Measurements from ENCODE around the gene SLC52A1. TPM values are rescaled to one million over a fixed set of nuclear protein-coding genes. Genes with fewer than 3 reads are reported as not detected.
"Not testable (repeated sequence)": the region's sequence is repeated elsewhere in the genome, so short reads cannot be mapped to it uniquely, and the experiment has no call there.

The SLC52A1 gene
- total RNA-seq = 0.59 TPM

DNA sequence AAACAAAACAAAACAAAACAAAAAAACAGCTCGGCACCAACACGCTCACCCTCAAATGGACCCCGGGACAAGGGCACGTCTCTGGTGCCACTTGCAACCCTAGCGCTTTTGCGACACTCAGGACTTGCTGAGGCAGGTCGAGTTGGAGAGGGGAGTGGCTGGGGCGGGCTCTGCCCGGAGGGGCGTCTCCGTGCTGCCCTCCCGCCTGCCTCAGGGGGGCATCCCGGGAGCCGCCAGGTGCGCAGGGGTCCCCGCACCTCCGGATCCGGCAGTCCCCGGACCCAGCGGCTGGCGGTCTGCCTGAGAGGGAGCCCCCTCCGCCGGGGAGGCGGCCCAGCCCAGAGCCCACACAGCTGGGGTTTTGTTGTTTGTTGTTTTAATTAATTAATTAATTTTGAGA is at the start of gene SLC52A1:
TSS of gene SLC52A1 (minus strand) at position 112 of the 400 bp plus-strand sequence. CDS start 820 bp downstream, outside the sequence.
- no peak for DNase-seq

DNA sequence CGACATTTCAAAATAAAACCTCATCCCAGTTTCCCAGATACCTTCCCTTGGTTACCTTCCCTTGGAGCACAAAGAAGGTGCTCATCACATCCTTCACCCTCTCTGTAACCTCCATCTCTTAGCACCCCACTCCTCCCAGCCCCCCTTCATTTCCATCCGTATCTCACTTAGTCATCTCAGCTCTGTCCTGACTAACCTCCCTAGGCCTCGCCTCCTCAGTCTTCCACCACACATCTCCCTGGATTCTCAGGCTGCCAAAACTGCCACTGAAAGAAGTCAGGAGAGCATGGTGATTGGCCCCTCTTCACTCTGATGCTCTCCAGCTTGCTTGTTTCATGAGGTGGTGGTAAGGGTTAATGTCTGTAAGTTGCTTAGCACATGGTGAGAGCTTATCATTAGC is 45.4 kb upstream of the SLC52A1 start:
- DNase-seq = no peak

DNA sequence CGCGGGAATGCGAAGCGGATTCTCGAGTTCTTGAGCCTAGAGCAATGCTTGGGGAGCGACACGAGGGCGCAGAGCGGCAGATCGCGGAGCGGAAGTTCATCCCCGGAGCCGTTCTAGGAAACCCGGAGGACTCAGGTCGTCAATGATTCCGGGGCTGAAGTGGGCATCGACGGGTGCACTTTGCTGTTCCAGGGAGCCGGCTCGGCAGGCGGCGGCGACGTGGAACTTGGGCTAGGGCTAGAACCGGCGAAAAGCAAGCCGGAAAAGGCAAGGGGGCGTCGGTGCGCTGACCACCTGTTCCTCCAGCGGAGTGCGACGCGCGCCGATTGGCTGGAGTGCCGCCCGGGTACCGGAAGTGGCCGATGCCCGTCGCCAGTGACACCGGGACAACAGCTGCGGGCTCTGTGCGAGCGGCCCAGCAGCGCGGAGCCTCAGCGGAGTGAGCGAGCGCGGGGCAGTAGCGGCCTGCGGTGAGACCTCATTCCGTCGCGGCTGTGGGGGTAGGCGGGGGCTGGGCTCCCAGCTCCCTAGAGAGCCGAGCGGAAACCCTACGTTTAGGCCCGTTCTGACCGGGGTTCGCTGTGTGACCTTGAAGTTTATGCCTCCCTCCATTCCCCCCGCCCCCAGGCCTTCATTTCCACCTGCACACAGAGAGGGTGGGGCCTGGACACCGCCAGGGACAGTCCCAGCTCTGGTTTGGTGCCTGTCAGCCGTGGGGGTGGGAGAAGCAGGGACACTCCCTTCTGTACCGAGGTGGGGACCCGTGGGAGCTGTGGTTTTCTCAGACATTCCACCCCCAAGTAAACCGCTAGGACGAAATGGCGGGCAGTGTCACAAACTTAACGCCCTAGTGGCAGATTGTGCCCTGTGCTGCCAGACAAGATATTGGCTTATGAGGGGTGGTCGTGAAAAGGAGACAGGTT is 43.1 kb upstream of the SLC52A1 start, which contains the start of gene ZFP3:
TSS of gene ZFP3 (plus strand) at position 362 of the 923 bp plus-strand sequence. CDS start 13,038 bp downstream, outside the sequence.
- DNase-seq = peak; percentile 73

DNA sequence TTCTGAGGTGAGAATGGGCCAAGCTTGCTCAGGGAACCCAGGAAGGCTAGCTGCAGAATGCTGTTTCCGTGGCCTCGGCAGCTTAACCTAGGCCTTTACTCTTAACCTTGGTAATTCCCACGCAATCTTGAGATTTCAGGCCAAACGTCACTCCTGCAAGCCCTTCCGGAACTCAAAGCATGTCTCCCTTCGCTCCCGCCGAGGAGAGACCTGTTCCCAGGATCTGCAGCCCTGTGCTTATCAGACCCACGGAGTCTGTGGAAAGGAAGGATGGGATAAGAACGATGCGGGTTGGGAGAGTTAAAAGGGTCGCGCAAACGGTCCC is 42.5 kb upstream of the SLC52A1 start:
- no peak for DNase-seq

DNA sequence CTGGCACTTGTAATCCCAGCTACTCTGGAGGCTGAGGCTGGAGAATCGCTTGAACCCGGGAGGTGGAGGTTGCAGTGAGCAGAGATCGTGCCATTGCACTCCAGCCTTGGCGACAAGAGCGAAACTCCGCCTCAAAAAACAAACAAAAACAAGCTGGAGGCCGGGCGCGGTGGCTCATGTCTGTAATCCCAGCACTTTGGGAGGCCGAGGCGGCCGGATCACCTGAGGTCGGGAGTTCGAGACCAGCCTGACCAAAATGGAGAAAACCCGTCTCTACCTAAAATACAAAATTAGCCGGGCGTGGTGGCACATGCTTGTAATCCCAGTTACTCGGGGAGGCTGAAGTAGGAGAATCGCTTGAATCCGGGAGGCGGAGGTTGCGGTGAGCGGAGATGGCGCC is 42.0 kb upstream of the SLC52A1 start:
- not testable (repeated sequence) for DNase-seq

DNA sequence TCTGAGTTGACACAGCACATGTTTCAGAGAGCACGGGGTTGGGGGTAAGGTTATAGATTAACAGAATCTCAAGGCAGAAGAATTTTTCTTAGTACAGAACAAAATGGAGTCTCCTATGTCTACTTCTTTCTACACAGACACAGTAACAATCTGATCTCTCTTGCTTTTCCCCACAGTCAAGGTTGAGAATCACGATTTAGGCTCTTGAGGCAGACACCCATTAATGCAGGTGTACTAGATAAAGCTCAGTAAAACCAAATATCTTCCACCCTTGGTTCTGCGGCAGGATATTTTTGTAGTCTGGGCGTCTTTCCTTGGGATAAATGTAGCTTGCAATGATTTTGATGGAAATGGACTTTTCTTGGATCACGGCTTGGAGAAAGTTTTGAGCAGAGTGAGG is 40.2 kb upstream of the SLC52A1 start:
- not testable (repeated sequence) for DNase-seq

DNA sequence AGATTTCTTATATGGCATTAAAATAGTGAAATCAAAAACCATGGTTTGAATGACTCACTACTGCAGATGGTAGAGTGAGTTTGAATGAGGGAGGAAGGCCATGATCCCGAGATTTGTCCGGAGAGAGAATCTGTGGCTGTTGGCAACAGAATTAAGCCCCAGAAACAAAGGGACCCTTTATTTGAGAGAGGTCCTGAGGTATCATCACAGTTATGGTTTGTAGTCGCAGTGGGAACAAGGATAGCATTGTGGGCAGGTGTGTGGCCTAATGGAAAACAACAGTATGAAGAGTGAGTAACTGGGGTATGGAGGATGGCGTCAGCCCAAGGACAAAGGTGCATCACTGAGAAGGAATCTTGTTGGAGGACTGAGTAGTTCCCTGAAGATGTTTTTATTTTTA is 34.5 kb upstream of the SLC52A1 start:
- DNase-seq = no peak

DNA sequence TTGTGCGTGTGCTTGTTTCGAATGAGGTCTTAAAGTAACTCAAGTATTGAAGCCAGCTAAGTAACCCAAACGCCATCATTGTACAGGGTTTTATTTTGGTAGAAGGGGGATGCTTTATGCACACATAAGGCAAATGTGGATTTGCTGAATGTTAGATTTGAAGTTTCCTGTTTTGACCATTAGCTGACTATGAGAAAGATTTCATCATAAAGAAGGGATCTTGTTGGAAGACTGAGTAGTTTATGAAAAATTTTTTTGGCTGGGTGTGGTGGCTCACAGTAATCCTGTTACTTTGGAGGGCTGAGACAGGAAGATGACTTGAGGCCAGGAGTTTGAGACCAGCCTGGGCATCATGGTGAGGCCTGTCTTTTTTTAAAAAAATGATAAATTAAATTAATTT is 33.0 kb upstream of the SLC52A1 start:
- no peak for DNase-seq

DNA sequence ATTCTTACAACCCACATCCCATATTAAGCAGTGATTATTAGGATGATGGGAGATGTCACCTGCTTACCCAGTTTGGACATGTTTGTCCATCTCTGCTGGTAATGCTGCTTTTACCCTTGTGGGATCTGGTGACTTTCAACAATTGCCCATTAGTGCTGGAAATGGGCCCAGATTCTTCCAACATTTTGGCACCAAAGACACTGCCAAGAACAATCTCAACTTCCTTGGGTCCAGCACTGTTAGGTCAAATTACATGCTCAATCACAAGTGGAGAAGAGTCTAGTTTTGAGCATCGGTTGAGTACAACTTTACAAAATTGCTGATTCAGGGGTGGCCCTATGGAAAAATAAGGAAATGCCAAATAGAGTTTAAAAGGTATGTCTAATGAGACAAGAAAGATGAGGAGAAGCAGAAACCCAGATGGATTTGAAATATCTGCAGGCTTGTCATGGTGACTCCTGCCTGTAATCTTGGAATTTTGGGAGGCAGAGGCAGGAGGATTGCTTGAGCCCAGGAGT is 30.1 kb upstream of the SLC52A1 start:
- no peak for DNase-seq

DNA sequence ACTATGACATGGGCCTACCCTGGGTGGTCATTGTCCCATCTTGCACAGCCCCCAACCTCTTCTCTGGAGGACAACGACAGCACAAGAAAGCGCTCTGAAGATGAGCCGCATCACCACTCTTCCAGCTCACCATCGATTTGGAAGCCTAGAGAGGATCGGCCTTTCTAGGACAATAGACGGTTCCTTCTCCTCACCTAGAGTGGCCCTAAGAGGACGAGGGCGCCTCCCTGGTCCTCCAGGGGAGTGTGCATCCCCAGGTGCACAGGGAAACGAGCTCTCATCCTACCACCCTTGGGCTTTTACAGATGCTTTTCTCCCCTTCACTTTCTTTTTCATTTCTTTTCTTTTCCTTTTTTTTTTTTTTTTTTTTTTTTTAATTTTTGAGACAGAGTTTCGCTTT is 20.3 kb upstream of the SLC52A1 start:
- no peak for DNase-seq

DNA sequence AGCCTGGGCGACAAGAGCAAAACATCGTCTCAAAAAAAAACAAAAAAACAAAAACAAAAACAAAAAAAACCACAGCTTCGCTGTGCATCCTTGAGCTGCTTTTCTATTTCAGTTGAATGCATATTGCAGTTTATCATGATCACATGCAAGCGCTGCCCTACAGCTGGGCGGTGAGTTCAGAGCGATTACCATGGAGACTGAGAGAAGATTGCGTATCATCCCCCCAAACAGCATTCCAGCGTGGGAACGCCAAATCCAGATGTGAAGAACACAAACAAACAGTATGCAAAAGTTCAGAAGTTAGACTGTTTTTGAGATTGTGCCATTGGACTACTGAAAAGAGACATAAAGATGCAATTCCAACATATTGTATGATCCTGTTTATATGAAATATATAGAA is 15.1 kb upstream of the SLC52A1 start:
- peak; percentile 93 for DNase-seq

DNA sequence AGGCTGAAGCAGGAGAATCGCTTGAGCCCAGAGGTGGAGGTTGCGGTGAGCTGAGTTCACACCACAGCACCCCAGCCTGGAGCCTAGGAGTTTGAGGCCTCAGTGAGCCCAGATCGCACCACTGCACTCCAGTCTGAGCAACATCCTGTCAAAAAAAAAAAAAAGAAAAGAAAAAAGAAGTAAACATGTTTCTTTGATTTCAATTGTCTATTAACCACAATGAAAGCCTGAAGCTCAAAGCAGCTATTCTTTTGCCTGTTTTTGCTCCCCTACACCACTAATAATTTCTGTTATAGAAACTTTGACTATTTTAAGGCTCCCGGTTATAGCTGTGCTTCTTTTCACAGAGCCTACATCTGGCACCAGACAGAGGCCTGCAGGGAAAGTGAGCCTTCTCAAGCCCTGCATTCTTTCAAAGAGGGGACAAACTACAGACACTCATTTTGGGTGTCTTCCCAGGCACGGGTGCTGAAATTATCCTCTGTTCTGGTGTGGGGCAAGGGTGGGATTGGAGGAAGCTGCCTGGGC is 14.2 kb upstream of the SLC52A1 start:
- DNase-seq = no peak

DNA sequence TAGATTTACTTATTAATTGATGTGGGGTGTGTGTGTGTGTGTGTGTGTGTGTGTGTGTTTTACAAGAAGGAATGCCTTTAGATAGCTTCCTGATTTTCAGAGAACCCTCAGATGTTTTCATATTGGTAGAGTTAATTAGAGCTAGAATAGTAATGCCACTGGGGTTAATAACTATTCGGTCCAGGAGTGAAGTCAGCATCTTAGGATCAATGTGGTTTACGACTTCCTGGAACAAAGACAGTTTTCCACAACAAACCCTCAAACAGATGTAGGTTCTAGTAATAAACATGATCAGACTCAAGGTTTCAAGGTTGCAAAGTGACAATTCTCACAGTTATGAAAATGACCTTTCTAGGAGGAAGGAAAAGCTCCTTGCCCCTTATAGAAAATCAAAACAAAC is 12.2 kb upstream of the SLC52A1 start:
- peak; percentile 86 for DNase-seq

DNA sequence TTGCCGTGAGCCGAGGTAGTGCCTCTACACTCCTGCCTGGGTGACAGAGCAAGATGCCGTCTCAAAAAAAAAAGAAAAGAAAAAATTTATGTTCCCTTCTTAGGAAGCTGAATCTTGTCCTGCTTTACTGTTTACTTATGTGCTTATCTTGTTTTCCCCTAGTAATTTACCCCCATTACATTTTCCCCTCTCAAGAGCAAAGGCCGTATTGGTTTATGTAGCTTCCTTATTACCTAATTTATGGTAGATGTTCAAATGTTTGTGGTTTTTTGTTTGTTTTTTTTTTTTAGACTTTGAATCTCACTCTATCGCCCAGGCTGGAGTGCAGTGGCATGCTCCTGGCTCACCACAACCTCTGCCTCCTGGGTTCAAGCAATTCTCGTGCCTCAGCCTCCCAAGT is 10.3 kb upstream of the SLC52A1 start:
- DNase-seq = no peak

DNA sequence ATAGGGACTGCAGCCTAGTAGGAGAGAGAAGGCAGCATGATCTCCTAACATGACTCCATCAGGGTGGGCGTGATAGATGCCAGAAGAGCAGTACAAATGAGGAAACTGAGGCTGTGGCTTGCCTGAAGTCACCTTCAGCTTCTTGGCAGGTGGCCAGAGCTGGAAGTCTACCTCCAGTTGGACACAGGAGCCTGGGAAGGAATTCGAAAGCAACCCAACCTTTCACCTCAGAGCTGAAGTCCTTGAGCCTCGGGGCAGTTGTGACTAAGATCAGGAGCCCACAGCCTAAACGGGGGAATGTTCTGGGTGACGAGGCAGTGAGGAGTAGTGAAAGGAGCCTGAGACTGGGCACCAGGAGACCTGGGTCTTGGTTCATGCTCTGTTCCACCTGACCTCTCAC is 9.4 kb upstream of the SLC52A1 start:
- DNase-seq = no peak

DNA sequence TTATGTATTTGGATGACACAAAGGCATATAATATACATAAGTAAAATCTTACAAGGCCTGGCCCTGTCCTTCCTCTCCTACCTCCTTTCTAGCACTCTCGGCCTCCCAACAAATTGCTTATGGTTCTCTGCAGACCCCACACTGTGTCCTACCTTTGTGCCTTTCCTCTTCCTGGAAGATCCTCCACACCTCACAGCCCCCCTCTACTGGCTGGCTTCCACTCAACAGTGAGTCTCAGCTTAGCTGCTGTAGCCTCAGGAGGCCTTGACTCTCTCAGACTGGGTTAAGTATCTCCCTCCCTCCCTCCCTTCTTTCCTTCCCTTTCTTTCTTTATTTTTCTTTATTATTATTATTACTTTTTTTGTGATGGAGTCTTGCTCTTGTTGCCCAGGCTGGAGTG is 8.3 kb upstream of the SLC52A1 start:
- DNase-seq = no peak

DNA sequence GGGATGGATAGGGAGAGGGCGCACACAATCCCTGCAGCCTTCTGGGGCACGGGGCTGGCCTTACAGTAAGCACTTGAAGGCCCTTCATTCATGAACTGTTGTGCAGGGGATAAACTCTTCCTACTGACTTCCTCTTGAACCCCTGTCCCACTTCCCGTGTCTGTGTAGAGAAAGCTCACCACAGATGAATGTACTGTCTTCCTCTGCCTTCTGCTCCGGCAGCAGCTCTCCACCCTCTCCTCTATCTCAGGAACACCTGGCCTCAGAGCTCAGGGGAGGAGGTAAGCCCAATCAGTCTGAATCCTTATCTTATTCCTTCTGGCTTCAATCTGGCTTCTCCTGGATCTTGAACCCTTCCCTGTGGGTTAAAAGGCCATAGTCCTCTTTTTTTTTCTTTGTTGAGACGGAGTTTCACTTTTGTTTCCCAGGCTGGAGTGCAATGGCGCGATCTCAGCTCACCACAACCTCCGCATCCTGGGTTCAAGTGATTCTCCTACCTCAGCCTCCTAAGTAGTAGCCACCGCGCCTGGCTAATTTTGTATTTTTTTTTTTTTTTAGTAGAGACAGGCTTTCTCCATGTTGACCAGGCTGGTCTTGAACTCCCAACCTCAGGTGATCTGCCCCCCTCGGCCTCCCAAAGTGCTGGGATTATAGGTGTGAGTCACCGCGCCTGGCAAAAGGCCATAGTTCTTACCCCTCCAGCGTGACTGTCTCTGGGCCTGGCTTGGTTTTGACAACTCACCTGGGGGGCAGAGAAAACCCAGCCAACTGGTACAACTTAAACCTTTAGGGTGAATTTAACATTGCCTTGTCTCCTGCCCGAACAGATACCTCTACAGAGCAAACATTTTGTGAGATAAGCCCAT is 7.2 kb upstream of the SLC52A1 start:
- DNase-seq = no peak

DNA sequence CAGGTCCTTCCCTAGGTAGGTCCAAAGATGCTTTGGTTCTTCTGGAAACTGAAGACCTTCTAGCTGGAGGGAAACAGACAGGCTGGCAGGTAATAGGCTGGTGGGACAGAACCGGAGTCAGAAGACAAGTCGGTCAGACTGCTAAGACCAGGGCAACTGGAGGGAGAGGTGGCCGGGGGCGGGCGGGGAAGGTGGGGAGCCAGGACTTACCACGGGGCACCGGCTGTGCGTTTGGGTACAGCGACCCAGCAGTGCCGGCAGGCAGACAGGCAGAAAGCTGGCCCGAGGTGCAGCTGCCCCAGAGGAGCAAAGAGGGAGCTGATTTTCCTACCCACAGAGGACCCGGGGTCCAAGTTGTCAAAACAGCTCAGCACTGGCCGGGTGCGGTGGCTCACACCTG is 575 bp downstream of the SLC52A1 start:
- no peak for DNase-seq

DNA sequence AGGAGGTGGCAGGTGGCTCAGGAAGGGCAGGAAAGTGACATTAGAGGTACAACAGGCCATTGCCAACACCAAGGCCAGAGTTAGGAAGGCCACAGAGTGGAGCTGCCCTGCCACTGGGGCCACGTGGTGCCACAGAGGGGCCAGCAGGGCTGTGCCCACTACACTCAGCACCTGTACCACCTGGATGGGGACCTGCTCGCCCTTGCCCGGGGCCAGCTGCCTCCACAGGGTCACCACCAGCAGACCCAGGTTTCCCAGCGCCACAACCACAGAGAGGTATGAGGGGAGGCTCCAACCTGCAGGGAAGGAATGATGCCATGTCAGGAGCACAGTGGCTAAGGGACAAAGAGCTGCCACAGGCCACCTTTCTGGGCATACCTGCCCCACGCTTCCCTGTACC is 1.2 kb downstream of the SLC52A1 start:
- no peak for DNase-seq

DNA sequence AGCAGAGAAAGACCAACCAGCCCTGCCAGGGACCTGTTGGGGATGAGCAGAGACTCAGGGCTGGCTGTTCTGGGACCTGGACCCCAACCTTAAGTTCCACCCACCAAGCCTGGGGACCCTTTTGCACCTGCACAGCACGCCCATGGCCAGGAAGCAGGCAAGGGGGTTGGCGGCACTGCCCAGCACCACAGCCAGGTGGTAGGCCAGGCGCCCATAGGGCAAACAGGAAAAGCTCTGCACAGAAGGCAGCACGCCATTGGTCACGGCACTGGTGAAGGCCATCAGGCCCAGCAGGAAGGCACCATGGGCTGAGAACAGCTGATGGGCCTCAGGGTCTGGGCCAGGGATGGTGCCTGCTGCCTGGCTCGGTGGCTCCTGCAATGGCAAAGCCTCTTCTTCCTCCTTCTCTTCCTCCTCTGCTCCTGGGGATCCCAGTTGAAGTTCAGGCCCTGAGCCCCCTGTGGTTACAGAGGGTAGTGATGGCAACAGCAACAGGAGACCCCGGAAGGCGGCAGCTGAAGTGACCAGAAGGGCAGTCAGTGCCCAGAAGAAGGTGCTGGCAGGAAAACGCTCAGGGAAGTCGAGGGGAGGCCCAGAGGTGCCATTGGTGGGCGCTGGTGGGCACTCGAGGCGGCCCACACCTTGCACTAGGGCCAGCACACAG is 1.7 kb downstream of the SLC52A1 start:
- no peak for DNase-seq

DNA sequence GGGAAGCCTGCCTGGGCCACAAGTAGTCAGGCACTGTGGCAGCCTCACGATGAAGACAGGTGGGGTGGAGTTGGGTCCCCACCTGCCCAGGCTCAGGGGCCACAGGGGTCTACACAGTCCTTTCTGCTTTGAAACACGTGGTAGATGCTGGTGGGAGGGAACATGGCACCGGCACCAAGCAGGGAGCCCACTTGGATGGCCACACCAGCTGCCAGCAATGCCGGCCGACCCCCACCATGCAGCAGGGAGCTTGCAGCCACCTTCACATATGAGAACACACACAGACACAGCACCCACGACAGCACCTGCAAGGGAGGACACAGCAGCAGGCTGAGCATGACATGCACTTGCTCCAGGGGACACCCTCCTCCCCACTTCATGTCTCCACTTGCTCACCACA is 2.4 kb downstream of the SLC52A1 start:
- no peak for DNase-seq

DNA sequence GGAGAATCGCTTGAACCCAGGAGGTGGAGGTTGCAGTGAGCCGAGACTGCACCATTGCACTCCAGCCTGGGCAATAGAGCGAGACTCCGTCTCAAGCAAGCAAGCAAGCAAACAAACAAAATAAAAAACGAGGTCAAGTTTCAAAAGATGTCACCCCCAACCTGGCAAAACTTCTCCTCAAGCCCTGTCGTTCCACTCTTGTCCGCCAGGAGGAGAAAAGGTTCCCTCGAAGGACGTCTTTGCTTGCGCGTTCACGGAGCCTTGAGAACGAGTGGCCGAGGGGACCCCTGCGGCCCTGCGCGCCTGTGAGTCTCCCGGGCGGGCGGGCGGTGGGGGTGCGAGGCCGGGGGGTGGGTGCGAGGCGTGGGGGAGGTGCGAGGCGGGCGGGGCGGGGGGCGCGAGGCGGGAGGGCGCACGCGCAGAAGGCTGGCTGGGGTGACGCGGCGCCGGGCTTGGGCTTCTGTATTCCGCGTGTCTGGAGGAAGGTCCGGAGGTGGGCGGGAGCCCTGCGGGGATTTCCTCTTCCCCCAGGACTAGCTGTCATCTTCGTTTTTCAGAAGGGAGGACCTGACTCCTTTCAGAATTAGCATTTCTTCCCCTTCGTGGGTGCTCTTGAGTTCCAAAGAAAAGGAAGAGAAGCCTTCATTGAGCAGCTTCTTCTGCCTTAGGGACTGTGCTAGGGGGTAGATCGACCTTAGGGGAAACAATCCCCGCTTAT is 3.7 kb downstream of the SLC52A1 start:
- DNase-seq = peak; percentile 77
